SK-N-SH treated with all-trans-retinoic acid at 6 μM for 48 hours (cell line): ENCODE results near the gene SDHAF3.

Source experiments
- ATAC-seq: fragments of 200-7000 bp; cut with Tn5 transposase; 3 replicates; pipeline ENCODE4 v1.9.1; 2020; ENCODE audit warnings: mild to moderate bottlenecking, moderate library complexity
- ARNTL ChIP-seq: fragments of 450-650 bp; formaldehyde crosslinking; IDR thresholded peaks from 2 replicates; pipeline ENCODE4 v1.5.0; 2020; ENCODE audit warnings: low read depth, mild to moderate bottlenecking, moderate library complexity, borderline replicate concordance
- BACH2 ChIP-seq: fragments of 250-450 bp; sonication (Bioruptor Pico); IDR thresholded peaks from 2 replicates; pipeline ENCODE4 v1.9.0; 2021; ENCODE audit warnings: mild to moderate bottlenecking, borderline replicate concordance
- CSDC2 ChIP-seq: fragments of 250-450 bp; sonication (Bioruptor Pico); IDR thresholded peaks from 2 replicates; pipeline ENCODE4 v1.5.0; 2020; ENCODE audit warnings: mild to moderate bottlenecking, moderate library complexity
- ESRRG ChIP-seq: fragments of 250-450 bp; sonication (Bioruptor Pico); IDR thresholded peaks from 2 replicates; pipeline ENCODE4 v1.6.1; 2021; ENCODE audit warnings: mild to moderate bottlenecking
- GLIS3 ChIP-seq: fragments of 250-450 bp; sonication (Bioruptor Pico); IDR thresholded peaks from 2 replicates; pipeline ENCODE4 v1.5.0; 2020; ENCODE audit warnings: mild to moderate bottlenecking, moderate library complexity
- ISL1 ChIP-seq: fragments of 250-450 bp; sonication (Bioruptor Pico); IDR thresholded peaks from 2 replicates; pipeline ENCODE4 v2.1.2; 2022; ENCODE audit warnings: mild to moderate bottlenecking, moderate library complexity
- OSR1 ChIP-seq: fragments of 250-450 bp; sonication (Bioruptor Pico); IDR thresholded peaks from 2 replicates; pipeline ENCODE4 v1.8.0; 2022; ENCODE audit warnings: moderate library complexity, mild to moderate bottlenecking, inconsistent platforms
- PPARA ChIP-seq: fragments of 250-450 bp; sonication (Bioruptor Pico); IDR thresholded peaks from 2 replicates; pipeline ENCODE4 v1.5.0; 2020; ENCODE audit warnings: mild to moderate bottlenecking, borderline replicate concordance
- RARB ChIP-seq: fragments of 250-450 bp; sonication (Bioruptor Pico); IDR thresholded peaks from 2 replicates; pipeline ENCODE4 v1.8.0; 2021; ENCODE audit warnings: mild to moderate bottlenecking, moderate library complexity
- SNAI2 ChIP-seq: fragments of 250-450 bp; sonication (Bioruptor Pico); IDR thresholded peaks from 2 replicates; pipeline ENCODE4 v1.5.0; 2020; ENCODE audit warnings: mild to moderate bottlenecking, moderate library complexity
- TCF4 ChIP-seq: fragments of 250-450 bp; sonication (Bioruptor Pico); IDR thresholded peaks from 2 replicates; pipeline ENCODE4 v1.8.0; 2021; ENCODE audit warnings: mild to moderate bottlenecking, moderate library complexity, borderline replicate concordance
- TOX ChIP-seq: fragments of 250-450 bp; sonication (Bioruptor Pico); IDR thresholded peaks from 2 replicates; pipeline ENCODE4 v1.8.0; 2021; ENCODE audit warnings: mild to moderate bottlenecking, moderate library complexity, borderline replicate concordance
- ZFP3 ChIP-seq: fragments of 250-450 bp; sonication (Bioruptor Pico); IDR thresholded peaks from 2 replicates; pipeline ENCODE4 v1.5.0; 2020; ENCODE audit warnings: mild to moderate bottlenecking, moderate library complexity
- ZFP30 ChIP-seq: fragments of 450-650 bp; formaldehyde crosslinking; IDR thresholded peaks from 2 replicates; pipeline ENCODE4 v1.5.0; 2022; ENCODE audit warnings: mild to moderate bottlenecking, moderate library complexity
- ZNF565 ChIP-seq: fragments of 450-650 bp; formaldehyde crosslinking; conservative IDR thresholded peaks from 2 replicates; pipeline ENCODE4 v1.5.0; 2020; ENCODE audit warnings: low read depth, mild to moderate bottlenecking, moderate library complexity
- ZNF70 ChIP-seq: fragments of 450-650 bp; formaldehyde crosslinking; IDR thresholded peaks from 2 replicates; pipeline ENCODE4 v1.5.0; 2020; ENCODE audit warnings: mild to moderate bottlenecking, moderate library complexity
- ZNF8 ChIP-seq: fragments of 450-650 bp; formaldehyde crosslinking; IDR thresholded peaks from 2 replicates; pipeline ENCODE4 v1.5.0; 2020; ENCODE audit warnings: mild to moderate bottlenecking, moderate library complexity
- TF ChIP-seq, protein P1 (sequence below): fragments of 250-450 bp; sonication (Bioruptor Pico); IDR thresholded peaks from 2 replicates; pipeline ENCODE4 v1.5.1; 2020; ENCODE audit warnings: low read depth, mild to moderate bottlenecking, moderate library complexity
- TF ChIP-seq, protein P2 (sequence below): fragments of 250-450 bp; sonication (Bioruptor Pico); IDR thresholded peaks from 2 replicates; pipeline ENCODE4 v1.8.0; 2021; ENCODE audit warnings: low read depth, mild to moderate bottlenecking, moderate library complexity, borderline replicate concordance
- TF ChIP-seq, protein P3 (sequence below): fragments of 250-450 bp; sonication (Bioruptor Pico); IDR thresholded peaks from 2 replicates; pipeline ENCODE4 v1.5.1; 2021; ENCODE audit warnings: mild to moderate bottlenecking, moderate library complexity

SDHAF3 gene

DNA sequence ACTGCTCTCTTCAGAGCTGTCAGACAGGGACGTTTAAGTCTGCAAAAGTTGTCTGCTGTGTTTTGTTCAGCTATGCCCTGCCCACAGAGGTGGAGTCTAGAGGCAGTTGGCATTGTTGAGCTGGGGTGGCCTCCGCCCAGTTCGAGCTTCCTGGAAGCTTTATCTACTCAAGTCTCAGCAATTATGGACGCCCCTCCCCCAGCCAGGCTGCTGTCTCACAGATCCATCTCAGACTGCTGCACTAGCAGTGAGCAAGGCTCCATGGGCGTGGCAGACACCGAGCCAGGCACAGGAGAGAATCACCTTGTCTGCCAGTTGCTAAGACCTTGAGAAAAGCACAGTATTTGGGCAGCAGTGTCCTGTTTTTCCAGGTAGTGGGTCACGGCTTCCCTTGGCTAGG, 98.1 kb downstream of the SDHAF3 start:
- no peak for ATAC-seq
- TF ChIP-seq ZFP30: no peak
- no peak for TF ChIP-seq TOX
- no peak for TF ChIP-seq PPARA (CRISPR knock-in tag)
- TF ChIP-seq CSDC2: no peak
- TF ChIP-seq, protein P1, sequence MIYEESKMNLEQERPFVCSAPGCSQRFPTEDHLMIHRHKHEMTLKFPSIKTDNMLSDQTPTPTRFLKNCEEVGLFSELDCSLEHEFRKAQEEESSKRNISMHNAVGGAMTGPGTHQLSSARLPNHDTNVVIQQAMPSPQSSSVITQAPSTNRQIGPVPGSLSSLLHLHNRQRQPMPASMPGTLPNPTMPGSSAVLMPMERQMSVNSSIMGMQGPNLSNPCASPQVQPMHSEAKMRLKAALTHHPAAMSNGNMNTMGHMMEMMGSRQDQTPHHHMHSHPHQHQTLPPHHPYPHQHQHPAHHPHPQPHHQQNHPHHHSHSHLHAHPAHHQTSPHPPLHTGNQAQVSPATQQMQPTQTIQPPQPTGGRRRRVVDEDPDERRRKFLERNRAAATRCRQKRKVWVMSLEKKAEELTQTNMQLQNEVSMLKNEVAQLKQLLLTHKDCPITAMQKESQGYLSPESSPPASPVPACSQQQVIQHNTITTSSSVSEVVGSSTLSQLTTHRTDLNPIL: no peak
- TF ChIP-seq GLIS3 (CRISPR knock-in tag): no peak
- no peak for TF ChIP-seq ZNF8 (CRISPR knock-in tag)

DNA sequence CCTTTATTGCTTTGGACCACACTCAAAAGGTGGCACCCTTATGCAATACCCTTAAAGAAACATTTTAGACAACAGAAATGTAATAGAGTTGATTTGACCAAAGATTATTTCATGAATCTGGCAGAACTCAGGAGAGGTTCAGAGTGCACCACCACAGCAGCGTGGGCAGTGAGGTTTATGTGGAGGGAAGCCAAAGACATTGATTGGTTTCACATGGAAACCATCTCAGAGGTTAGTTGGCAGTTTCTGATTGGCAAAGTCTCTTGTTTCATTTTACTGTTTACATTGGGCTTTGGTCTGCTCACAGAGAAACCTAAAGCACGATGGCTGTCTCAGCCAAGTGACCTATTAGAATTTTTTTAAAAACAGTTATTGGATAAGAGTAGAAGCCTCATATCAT, 101.3 kb downstream of the SDHAF3 start:
- ATAC-seq: no peak
- TF ChIP-seq SNAI2 (no peak), RARB (CRISPR knock-in tag) (no peak), TCF4 (CRISPR knock-in tag) (no peak), ISL1 (CRISPR knock-in tag) (no peak), BACH2 (CRISPR knock-in tag) (no peak)
- TF ChIP-seq, protein P2, sequence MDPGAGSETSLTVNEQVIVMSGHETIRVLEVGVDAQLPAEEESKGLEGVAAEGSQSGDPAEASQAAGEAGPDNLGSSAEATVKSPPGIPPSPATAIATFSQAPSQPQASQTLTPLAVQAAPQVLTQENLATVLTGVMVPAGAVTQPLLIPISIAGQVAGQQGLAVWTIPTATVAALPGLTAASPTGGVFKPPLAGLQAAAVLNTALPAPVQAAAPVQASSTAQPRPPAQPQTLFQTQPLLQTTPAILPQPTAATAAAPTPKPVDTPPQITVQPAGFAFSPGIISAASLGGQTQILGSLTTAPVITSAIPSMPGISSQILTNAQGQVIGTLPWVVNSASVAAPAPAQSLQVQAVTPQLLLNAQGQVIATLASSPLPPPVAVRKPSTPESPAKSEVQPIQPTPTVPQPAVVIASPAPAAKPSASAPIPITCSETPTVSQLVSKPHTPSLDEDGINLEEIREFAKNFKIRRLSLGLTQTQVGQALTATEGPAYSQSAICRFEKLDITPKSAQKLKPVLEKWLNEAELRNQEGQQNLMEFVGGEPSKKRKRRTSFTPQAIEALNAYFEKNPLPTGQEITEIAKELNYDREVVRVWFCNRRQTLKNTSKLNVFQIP (CRISPR knock-in tag): no peak
- TF ChIP-seq, protein P3, sequence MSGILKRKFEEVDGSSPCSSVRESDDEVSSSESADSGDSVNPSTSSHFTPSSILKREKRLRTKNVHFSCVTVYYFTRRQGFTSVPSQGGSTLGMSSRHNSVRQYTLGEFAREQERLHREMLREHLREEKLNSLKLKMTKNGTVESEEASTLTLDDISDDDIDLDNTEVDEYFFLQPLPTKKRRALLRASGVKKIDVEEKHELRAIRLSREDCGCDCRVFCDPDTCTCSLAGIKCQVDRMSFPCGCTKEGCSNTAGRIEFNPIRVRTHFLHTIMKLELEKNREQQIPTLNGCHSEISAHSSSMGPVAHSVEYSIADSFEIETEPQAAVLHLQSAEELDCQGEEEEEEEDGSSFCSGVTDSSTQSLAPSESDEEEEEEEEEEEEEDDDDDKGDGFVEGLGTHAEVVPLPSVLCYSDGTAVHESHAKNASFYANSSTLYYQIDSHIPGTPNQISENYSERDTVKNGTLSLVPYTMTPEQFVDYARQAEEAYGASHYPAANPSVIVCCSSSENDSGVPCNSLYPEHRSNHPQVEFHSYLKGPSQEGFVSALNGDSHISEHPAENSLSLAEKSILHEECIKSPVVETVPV: no peak

DNA sequence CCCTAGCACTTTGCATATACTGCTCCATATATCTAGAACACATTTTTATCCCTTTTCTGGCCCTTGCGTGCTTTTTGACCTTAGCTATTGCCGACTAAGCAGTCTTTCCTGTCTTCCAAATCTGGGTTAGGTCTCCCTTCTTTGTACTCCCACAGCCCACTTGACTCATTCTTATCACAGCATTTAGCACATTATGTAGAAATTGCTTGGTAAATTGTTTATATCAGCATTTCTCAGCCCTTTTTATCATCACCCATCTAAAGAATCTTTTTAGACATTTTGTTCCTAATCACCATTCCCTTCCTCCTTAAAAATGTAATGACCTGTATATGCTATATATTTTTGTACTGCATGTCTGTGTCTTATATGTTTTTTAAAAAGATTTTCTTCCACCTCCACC, 101.7 kb downstream of the SDHAF3 start:
- no peak for ATAC-seq
- TF ChIP-seq RARB (CRISPR knock-in tag): no peak
- TF ChIP-seq ARNTL (CRISPR knock-in tag): no peak
- TF ChIP-seq, protein P2 (CRISPR knock-in tag): no peak
- TF ChIP-seq, protein P3: no peak
- TF ChIP-seq TCF4 (CRISPR knock-in tag): no peak
- no peak for TF ChIP-seq GLIS3 (CRISPR knock-in tag)
- no peak for TF ChIP-seq ZNF565
- TF ChIP-seq, protein P1: no peak

DNA sequence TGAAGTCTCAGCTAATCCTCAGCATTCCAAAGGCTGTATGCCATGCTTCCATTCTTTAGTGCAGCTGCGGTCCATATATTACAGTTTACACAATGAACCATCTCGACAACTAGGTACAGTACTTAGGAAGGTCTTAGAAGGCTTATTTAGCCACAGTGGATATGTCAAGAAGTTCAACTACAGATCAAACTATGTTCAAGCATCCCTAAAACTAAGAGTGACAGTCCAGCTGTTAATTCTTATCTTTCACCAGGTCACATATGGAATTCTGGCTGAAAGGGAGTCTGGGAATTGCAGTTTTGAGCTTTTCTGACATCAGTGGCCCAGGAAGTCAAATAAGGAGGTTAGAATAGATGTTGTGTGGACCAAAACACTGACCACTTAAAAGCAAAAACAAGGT, 106.8 kb downstream of the SDHAF3 start:
- no peak for ATAC-seq
- TF ChIP-seq RARB (CRISPR knock-in tag) (no peak), ZNF565 (no peak), ZNF70 (CRISPR knock-in tag) (no peak), ISL1 (CRISPR knock-in tag) (no peak), ZNF8 (CRISPR knock-in tag) (no peak), TOX (no peak), CSDC2 (no peak), ZFP30 (no peak), BACH2 (CRISPR knock-in tag) (no peak), SNAI2 (no peak), PPARA (CRISPR knock-in tag) (no peak), TCF4 (CRISPR knock-in tag) (no peak), ESRRG (CRISPR knock-in tag) (no peak), OSR1 (CRISPR knock-in tag) (no peak), ZFP3 (CRISPR knock-in tag) (no peak), GLIS3 (CRISPR knock-in tag) (no peak)
- TF ChIP-seq, protein P1: no peak
- TF ChIP-seq, protein P3: no peak
- TF ChIP-seq, protein P2 (CRISPR knock-in tag): no peak
